RWPE1 (cell line): ENCODE measurements around the gene STAT1.

Experiments used
- CTCF ChIA-PET: fragments of 350-600 bp; sonication (Branson Sonifier 250); formaldehyde crosslinking; extraction: SDS; loops from one replicate; lab custom pipeline; 2021; lab: Yijun Ruan, JAX
- POLR2A ChIA-PET: fragments of 400-600 bp; formaldehyde crosslinking; extraction: SDS; loops from one replicate; lab custom pipeline; 2020; ENCODE audit warnings: antibody characterized with exemption; ENCODE audit not compliant: low non-redundant PET; lab: Yijun Ruan, JAX
- DNase-seq: peaks from one replicate; pipeline ENCODE4 v3.0.0; 2012; ENCODE audit warnings: low spot score
- H3K27ac ChIP-seq: fragments of 450-650 bp; 2 replicates; pipeline ENCODE4 v1.5.1; 2017
- CTCF ChIP-seq: fragments of 450-650 bp; conservative IDR thresholded peaks from 2 replicates; pipeline ENCODE4 v1.5.1; 2017; ENCODE audit warnings: low read depth, mild to moderate bottlenecking

STAT1 gene

DNA sequence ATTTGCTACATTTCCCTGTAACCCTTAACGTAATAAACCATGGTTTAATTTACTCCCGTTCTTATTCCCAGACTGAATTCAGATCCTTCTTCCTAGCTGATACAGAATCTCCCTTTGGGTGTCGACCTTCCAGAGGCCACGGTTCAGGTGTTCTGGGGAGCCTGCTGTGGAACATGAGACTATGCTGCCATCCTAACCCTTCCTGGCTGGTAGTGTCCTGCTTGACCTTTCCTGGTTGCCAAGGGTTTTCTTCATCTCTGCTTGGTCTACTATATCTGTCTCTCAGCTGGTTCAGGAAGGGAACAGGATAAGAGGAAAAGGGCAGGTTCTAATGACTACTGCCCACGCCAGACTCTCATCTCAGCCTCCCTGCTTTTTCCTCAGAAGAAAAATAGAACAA lies 36.5 kb downstream of the STAT1 start:
- DNase-seq, result no peak
- no peak overlapping the region for H3K27ac ChIP-seq
- POLR2A ChIA-PET, result no interaction called here
- CTCF ChIA-PET, result no interaction called here
- TF ChIP-seq CTCF, result no peak

GRCh38 chr2:190976521-190976920 lies 37.5 kb downstream of the STAT1 start:
- ChIA-PET CTCF (no interaction called here), POLR2A (interaction anchor here (0.6 kb wide), 1 partner anchor 17 kb away, joined by 3 read pairs; no protein-coding TSS in a partner anchor)
- H3K27ac ChIP-seq, result no peak overlapping the region
- TF ChIP-seq CTCF, result no peak
- DNase-seq, result no peak

DNA sequence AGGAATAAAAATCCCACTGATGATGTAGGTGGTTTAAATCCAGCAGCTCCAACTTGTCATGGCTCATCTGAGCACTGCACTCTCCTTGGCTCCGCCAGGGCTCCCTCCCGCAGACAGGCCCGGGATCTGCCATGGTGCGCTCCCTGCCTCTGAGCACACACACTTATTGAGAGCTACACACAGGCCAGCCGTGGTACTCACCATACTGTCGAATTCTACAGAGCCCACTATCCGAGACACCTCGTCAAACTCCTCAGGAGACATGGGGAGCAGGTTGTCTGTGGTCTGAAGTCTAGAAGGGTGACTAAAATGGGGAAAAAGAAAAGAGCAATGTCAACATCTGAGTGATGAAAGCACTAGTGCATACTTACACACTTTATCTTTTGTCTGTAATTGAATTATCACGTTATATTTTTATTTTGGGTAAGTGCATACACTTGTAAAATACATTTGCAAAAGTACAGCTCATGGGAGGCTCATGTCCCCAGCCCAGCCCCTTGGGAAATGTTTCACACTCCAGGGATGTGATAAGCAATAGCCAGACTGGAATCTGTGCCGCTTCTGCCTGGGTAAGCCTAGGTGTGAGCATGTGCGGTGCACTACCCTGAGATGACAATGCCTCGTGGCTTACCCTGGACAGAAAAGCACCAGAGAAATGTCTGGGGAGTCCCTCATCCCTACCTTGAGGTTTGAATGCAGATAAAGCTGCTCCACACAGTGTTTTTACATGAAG lies 39.2 kb downstream of the STAT1 start:
- CTCF ChIA-PET, result no interaction called here
- no peak overlapping the region for H3K27ac ChIP-seq
- POLR2A ChIA-PET, result no interaction called here
- DNase-seq, result no peak
- no peak for TF ChIP-seq CTCF

- CTCF ChIA-PET, result interaction anchor here (0.6 kb wide), 2 partner anchors 79 to 123 kb away, joined by 3 read pairs; no protein-coding TSS in a partner anchor
- DNase-seq, result no peak
- POLR2A ChIA-PET, result interaction anchor here (0.6 kb wide), 1 partner anchor 19 kb away, joined by 3 read pairs; no protein-coding TSS in a partner anchor
- TF ChIP-seq CTCF, result no peak
- H3K27ac ChIP-seq, result no peak overlapping the region
Observed at GRCh38 chr2:190973726-190974628, 40.0 kb downstream of the STAT1 start.

GRCh38 chr2:190973262-190973661 lies 40.7 kb downstream of the STAT1 start:
- TF ChIP-seq CTCF, result no peak
- CTCF ChIA-PET, result interaction anchor here (0.6 kb wide), 1 partner anchor 122 kb away, joined by 3 read pairs; no protein-coding TSS in a partner anchor
- no peak for DNase-seq
- POLR2A ChIA-PET, result no interaction called here
- H3K27ac ChIP-seq, result no peak overlapping the region

DNA sequence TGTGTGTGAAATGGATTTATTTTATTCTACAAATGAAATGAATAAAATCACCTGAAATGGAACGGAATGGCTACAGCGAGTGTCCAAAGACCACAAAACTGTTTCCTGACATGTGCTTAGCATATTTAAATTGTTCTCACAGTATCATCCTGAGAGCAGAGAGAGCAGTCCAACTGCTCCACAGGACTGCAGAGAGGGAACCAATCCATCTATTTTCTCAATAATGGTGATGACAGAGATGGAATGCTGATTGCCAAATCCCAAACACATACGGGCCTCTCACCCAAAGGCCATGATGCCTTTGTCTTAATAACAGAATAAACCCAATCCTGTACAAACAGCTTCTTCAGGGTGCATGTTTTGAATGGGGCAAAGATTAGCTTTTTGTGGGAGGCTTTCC lies 41.1 kb downstream of the STAT1 start:
- ChIA-PET CTCF (interaction anchor here (0.6 kb wide), 1 partner anchor 13 kb away, joined by 3 read pairs; no protein-coding TSS in a partner anchor), POLR2A (no interaction called here)
- no peak for TF ChIP-seq CTCF
- no peak for DNase-seq
- no peak overlapping the region for H3K27ac ChIP-seq
